Small intestine (tissue), 7 donors: Measurements from ENCODE around the gene NCKAP5. TPM values are rescaled to one million over a fixed set of nuclear protein-coding genes. Genes with fewer than 3 reads are reported as not detected.

Source experiments
- DNase-seq, 2 donors: peaks; one replicate each; pipeline versions ENCODE4 v3.0.0 to v3.0.0-alpha.2; 2013
- FAIRE-seq: peaks from 2 replicates; lab custom pipeline; 2012; peaks lifted over from hg19 to GRCh38; lab: Jason Lieb, UNC
- H3K27ac ChIP-seq, 3 donors: one replicate each; pipeline ENCODE4 v1.5.1; 2013; ENCODE audit warnings: low read length in 2 of 3, mild to moderate bottlenecking in 2 of 3, control low read depth in 1 of 3, inconsistent platforms in 1 of 3, low read depth in 1 of 3, moderate library complexity in 1 of 3
- H3K27me3 ChIP-seq, 3 donors: one replicate each; pipeline ENCODE4 v1.6.1; 2013; ENCODE audit warnings: low read length in 3 of 3, inconsistent platforms in 1 of 3; ENCODE audit not compliant: control insufficient read depth in 3 of 3, insufficient read depth in 3 of 3
- H3K36me3 ChIP-seq, 3 donors: one replicate each; pipeline ENCODE4 v1.6.1; 2013; ENCODE audit warnings: low read length in 3 of 3, inconsistent platforms in 1 of 3, low read depth in 1 of 3, mild to moderate bottlenecking in 1 of 3, moderate library complexity in 1 of 3; ENCODE audit not compliant: control insufficient read depth in 3 of 3, insufficient read depth in 2 of 3
- H3K4me1 ChIP-seq, 3 donors: one replicate each; pipeline ENCODE4 v1.6.1; 2013; ENCODE audit warnings: low read length in 2 of 3, inconsistent platforms in 1 of 3, low read depth in 1 of 3, mild to moderate bottlenecking in 1 of 3, moderate library complexity in 1 of 3; ENCODE audit not compliant: control insufficient read depth in 3 of 3, insufficient read depth in 2 of 3
- H3K4me3 ChIP-seq, 3 donors: one replicate each; pipeline ENCODE4 v1.5.1; 2013; ENCODE audit warnings: low read length in 3 of 3, control low read depth in 1 of 3, inconsistent platforms in 1 of 3, low read depth in 1 of 3, mild to moderate bottlenecking in 1 of 3, moderate library complexity in 1 of 3
- H3K9me3 ChIP-seq, 2 donors: one replicate each; pipeline ENCODE4 v1.6.1; 2013; ENCODE audit warnings: low read depth in 1 of 2, low read length in 1 of 2; ENCODE audit not compliant: control insufficient read depth in 2 of 2, insufficient read depth in 1 of 2
- WGBS, 3 donors: extraction: QIAGEN DNeasy Blood & Tissue Kit; methylation state at CpG; one replicate each; pipeline ENCODE4 v1.1.7; 2013; 5-methylcytosine and 5-hydroxymethylcytosine counted together
- polyA plus RNA-seq, 4 donors: library from polyadenylated mRNA; stranded (reverse) in 3 of 4; unstranded in 1 of 4; fragments of 200-250 nt in 3 of 4; fragments of 120-200 nt in 1 of 4; gene quantifications; one replicate each; pipeline versions ENCODE4 v1.2.1 to v1.2.3, GENCODE V29; 2013
- donor health status: healthy with polysubstance abuse.
- donor health status: control.
- donor health status: control.
- donor health status: Bipolar disorder and iron deficiency.
- donor health status: healthy.

Gene NCKAP5
- polyA plus RNA-seq, 4 donors = 0.52 to 7.8 (median 6.5) TPM

DNA sequence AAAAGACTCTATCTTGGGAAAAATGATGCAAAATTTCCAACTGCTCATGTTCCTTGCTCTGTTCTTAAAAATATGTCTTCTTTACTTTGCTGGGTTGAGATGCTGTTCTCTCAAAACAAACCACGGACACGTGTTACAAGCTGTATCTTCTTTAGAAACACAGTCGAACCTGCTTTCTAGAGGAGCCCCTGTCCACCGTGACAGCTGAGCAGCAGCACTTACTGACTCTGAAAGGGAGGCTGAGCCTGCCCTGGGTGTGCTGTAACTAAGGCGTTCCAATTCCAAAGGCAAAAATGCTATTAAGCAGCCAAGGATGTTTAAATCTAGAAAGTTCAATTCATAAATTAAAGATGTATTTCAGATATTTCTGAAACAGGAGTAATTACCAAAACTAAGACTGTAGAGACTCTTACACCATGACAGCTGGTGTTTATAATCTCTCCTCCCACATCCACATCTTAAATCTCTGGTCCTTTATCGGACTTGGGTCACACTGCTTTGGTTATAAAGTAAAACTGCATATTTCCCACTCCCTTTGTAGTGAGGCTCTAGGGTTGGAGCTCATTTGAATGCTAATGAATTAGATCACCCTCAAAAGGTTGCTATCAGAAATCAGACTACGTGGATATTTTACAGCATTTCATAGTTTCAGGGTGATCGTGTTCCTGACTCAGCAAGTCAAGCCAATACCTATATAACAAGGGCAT lies 617.1 kb downstream of the NCKAP5 start:
- no peak for DNase-seq
- 67 to 84% (median 75%) methylated on average over 8 of the region's 8 CpGs for WGBS, 3 donors
- no peak for FAIRE-seq
- no peak overlapping the region for H3K4me3 ChIP-seq
- no peaks in the 10 kb centered on the region for H3K4me1 ChIP-seq
- H3K27me3 ChIP-seq = no peaks in the 10 kb centered on the region
- no peaks in the 10 kb centered on the region for H3K36me3 ChIP-seq
- no peak overlapping the region for H3K27ac ChIP-seq
- no peaks in the 10 kb centered on the region for H3K9me3 ChIP-seq

GRCh38 chr2:132949108-132949507 lies 619.2 kb downstream of the NCKAP5 start:
- Histone ChIP-seq H3K9me3 (no peaks in the 10 kb centered on the region), H3K4me3 (no peak overlapping the region), H3K27ac (no peak overlapping the region), H3K4me1 (no peaks in the 10 kb centered on the region), H3K36me3 (no peaks in the 10 kb centered on the region), H3K27me3 (no peaks in the 10 kb centered on the region)
- 88 to 90% (median 89%) methylated on average over 3 of the region's 3 CpGs for WGBS, 3 donors
- no peak for DNase-seq
- no peak for FAIRE-seq

GRCh38 chr2:132948211-132948610 lies 620.1 kb downstream of the NCKAP5 start:
- no peak for DNase-seq
- no peaks in the 10 kb centered on the region for H3K4me1 ChIP-seq
- H3K27me3 ChIP-seq = no peaks in the 10 kb centered on the region
- H3K36me3 ChIP-seq = no peaks in the 10 kb centered on the region
- H3K4me3 ChIP-seq = no peak overlapping the region
- no peak for FAIRE-seq
- H3K9me3 ChIP-seq = no peaks in the 10 kb centered on the region
- H3K27ac ChIP-seq = no peak overlapping the region
- 86 to 94% (median 89%) methylated on average over 6 of the region's 6 CpGs for WGBS, 3 donors

- no peaks in the 10 kb centered on the region for H3K4me1 ChIP-seq
- 82 to 92% (median 88%) methylated on average over 5 of the region's 5 CpGs for whole genome bisulfite sequencing, 3 donors
- no peaks in the 10 kb centered on the region for H3K9me3 ChIP-seq
- FAIRE-seq = no peak
- H3K27ac ChIP-seq = no peak overlapping the region
- DNase-seq = no peak
- H3K4me3 ChIP-seq = no peak overlapping the region
- H3K36me3 ChIP-seq = no peaks in the 10 kb centered on the region
- no peaks in the 10 kb centered on the region for H3K27me3 ChIP-seq
Measured at GRCh38 chr2:132943829-132944228, 624.4 kb downstream of the NCKAP5 start.

- Histone ChIP-seq H3K27me3 (no peaks in the 10 kb centered on the region), H3K36me3 (no peaks in the 10 kb centered on the region), H3K27ac (no peak overlapping the region), H3K9me3 (no peaks in the 10 kb centered on the region), H3K4me1 (no peaks in the 10 kb centered on the region), H3K4me3 (no peak overlapping the region)
- 86 to 90% (median 90%) methylated on average over 4 of the region's 4 CpGs for WGBS, 3 donors
- FAIRE-seq (no peak), DNase-seq (no peak)
Measured at GRCh38 chr2:132941296-132942020, 626.8 kb downstream of the NCKAP5 start.

GRCh38 chr2:132937629-132938028 lies 630.6 kb downstream of the NCKAP5 start:
- no peaks in the 10 kb centered on the region for H3K36me3 ChIP-seq
- no peak overlapping the region for H3K4me3 ChIP-seq
- H3K27ac ChIP-seq = no peak overlapping the region
- FAIRE-seq = no peak
- WGBS, 3 donors = 50 to 68% (median 53%) methylated on average over 2 of the region's 2 CpGs
- no peak for DNase-seq
- no peaks in the 10 kb centered on the region for H3K9me3 ChIP-seq
- no peaks in the 10 kb centered on the region for H3K27me3 ChIP-seq
- H3K4me1 ChIP-seq = no peaks in the 10 kb centered on the region

DNA sequence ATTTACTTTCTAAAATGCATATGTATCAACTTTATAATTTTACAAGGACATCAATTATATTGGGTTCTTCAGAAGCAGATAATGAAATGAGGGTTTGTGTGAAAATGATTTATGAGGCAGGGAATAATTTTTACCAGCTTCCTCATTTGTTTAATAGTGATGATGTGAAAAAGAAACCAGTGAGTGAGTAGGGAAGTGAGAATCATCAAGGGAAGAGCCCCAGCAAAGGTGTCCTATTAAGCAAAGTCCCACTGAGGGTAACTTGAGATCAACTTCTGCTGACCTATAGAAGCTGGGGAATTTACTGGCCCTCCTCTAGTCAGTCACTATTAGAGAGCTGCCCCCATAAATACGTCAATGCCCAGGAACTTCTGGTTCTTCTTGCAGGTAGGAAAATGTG lies 631.5 kb downstream of the NCKAP5 start:
- FAIRE-seq (no peak), DNase-seq (no peak)
- Histone ChIP-seq H3K36me3 (no peaks in the 10 kb centered on the region), H3K27ac (no peak overlapping the region), H3K9me3 (no peaks in the 10 kb centered on the region), H3K27me3 (no peaks in the 10 kb centered on the region), H3K4me1 (no peaks in the 10 kb centered on the region), H3K4me3 (no peak overlapping the region)
- 64 to 79% (median 78%) methylated on average over 1 of the region's 1 CpG for WGBS, 3 donors

DNA sequence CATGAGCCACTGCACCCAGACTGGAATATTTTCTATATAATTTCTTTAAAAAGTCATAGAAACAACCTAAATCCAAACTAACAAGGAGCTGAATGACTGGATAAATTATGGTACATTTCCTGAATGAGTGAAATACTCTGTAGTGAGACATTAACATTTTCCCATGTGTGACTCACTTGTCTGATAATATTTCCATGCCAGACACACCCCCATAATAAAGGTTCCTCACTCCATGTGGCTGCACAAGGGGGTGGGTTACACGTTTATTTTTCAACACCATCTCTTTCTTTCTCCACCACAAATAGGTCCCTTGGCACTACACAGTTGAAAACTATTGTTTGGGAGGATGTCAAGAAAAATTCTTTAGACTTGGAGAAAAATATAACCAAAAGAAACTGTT lies 632.0 kb downstream of the NCKAP5 start:
- DNase-seq = no peak
- Histone ChIP-seq H3K27me3 (no peaks in the 10 kb centered on the region), H3K4me1 (no peaks in the 10 kb centered on the region), H3K4me3 (no peak overlapping the region), H3K27ac (no peak overlapping the region), H3K36me3 (no peaks in the 10 kb centered on the region), H3K9me3 (no peaks in the 10 kb centered on the region)
- WGBS, 3 donors = 11 to 34% (median 14%) methylated on average over 1 of the region's 1 CpG
- FAIRE-seq = no peak
